ENCODE measurements around the gene UBR2. TPM values are rescaled to one million over a fixed set of nuclear protein-coding genes. Genes with fewer than 3 reads are reported as not detected.
"Not testable (repeated sequence)": the region's sequence is repeated elsewhere in the genome, so short reads cannot be mapped to it uniquely, and the experiment has no call there.

UBR2 gene
- total RNA-seq, 4 donors from 2014 or later: 15.9 to 52.7 (median 49.4) TPM

DNA sequence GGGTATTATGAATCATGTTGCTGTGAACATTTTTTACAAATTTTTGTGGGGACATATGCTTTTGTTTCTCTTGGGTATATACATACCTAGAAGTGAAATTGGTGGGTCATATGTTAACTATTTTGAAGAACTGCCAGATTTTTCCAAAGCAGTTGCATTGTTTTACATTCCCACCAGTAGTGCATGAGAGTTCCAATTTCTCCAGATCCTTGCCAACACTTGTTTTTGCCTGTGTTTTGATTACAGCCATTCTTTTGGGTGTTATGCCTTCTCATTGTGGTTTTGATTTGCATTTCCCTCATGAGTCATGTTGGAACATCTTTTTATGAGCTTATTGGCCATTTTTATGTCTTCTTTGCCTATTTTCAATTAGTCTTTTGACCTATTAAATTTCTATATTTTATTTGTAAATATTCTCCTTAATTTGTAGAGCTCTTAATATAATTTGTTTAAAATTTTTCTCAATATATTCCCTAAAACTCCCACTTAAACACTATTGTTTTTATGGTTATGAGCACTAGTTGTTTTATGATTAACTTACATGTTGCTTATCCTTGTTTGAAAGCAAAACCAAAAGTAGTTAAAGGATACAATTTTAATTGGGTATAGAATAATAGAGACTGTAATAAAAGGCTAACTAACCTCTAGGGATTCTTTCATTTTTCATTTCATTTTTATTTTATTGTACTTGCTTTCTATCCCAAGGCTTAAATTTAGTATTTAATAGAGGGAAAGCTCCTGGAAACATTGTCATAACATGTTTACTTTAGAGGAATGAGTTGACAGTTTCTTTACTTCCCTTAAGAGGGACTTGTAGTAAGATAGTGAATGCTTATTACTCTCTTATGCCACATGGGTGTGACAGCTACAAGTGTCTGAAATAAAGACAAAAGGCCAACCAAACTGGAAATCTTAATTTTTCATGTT lies 5.5 kb downstream of the UBR2 start:
- H3K4me3 ChIP-seq: peak overlapping the region in 1 of 4 donors; percentile 0
- H3K4me1 ChIP-seq: peaks cover 35 to 74% (median 47%) of the 10 kb centered on the region in 4 donors
- no peak for DNase-seq
- intact Hi-C loops (cut with DNase I; ENCODE audit: low total_unique reads) (no loop called here), in situ Hi-C loops (cut with MboI; ENCODE audit: low pct_ligation_motif_present in 1 of 4, low pct_unique_long_range_greater_than_20kb in 1 of 4, low sequenced_read_pairs in 3 of 4) (no loop called here)
- no peaks in the 10 kb centered on the region for H3K9me3 ChIP-seq
- TF ChIP-seq, protein P1, sequence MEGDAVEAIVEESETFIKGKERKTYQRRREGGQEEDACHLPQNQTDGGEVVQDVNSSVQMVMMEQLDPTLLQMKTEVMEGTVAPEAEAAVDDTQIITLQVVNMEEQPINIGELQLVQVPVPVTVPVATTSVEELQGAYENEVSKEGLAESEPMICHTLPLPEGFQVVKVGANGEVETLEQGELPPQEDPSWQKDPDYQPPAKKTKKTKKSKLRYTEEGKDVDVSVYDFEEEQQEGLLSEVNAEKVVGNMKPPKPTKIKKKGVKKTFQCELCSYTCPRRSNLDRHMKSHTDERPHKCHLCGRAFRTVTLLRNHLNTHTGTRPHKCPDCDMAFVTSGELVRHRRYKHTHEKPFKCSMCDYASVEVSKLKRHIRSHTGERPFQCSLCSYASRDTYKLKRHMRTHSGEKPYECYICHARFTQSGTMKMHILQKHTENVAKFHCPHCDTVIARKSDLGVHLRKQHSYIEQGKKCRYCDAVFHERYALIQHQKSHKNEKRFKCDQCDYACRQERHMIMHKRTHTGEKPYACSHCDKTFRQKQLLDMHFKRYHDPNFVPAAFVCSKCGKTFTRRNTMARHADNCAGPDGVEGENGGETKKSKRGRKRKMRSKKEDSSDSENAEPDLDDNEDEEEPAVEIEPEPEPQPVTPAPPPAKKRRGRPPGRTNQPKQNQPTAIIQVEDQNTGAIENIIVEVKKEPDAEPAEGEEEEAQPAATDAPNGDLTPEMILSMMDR (IDR thresholded peaks at IDR 0.05): peak in 1 of 5 experiments; percentile 10
- no peak for TF ChIP-seq POLR2A (IDR thresholded peaks at IDR 0.05)
- H3K27ac ChIP-seq: peak overlapping the region; percentile 48 to 70 (median 58)
- peaks cover 0 to 9% (median 3%) of the 10 kb centered on the region in 4 donors for H3K36me3 ChIP-seq
- no peaks in the 10 kb centered on the region for H3K27me3 ChIP-seq

DNA sequence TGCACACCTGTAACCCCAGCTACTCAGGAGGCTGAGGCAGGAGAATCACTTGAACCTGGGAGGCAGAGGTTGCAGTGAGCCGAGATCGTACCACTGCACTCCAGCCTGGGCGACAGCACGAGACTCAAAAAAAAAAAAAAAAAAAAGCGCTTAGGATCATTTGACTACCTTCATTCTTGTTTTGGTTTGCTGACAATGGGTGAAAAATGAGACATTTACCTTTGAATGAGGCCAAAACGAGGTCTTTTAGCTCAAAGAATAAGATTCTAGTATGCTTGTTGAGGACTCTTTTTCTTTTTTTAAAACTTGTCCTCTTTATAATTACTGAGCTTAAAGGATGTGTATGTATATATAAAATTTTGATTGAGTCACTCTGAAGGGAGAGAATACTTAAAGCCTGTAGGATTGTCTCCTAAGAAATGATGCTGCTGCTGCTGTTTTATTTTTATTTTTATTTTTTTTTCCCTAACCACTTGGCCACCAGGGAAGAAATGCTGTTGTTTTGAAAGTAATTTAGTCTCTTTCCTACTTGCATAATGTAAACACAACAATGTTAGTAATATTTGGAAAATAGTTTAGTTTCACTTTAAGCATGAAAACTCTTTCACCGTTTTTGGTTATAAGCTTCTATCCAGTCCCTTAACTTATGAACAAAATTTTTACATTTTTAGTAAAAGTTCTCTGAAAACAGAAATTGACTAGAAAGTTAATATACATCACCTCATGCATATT lies 7.9 kb downstream of the UBR2 start:
- peaks cover 0 to 20% (median 7%) of the 10 kb centered on the region in 4 donors for H3K36me3 ChIP-seq
- intact Hi-C loops (cut with DNase I; ENCODE audit: low total_unique reads): no loop called here
- TF ChIP-seq, protein P1 (IDR thresholded peaks at IDR 0.05): peak in 1 of 5 experiments; percentile 10
- TF ChIP-seq POLR2AphosphoS5 (IDR thresholded peaks at IDR 0.05) (no peak), POLR2A (IDR thresholded peaks at IDR 0.05) (no peak)
- H3K4me1 ChIP-seq: peaks cover 21 to 62% (median 39%) of the 10 kb centered on the region in 4 donors
- no peaks in the 10 kb centered on the region for H3K27me3 ChIP-seq
- peak overlapping the region in 3 of 4 donors; percentile 5 to 26 (median 24) for H3K27ac ChIP-seq
- in situ Hi-C loops (cut with MboI; ENCODE audit: low pct_ligation_motif_present in 1 of 4, low pct_unique_long_range_greater_than_20kb in 1 of 4, low sequenced_read_pairs in 3 of 4): no loop called here
- WGBS, 2 donors (ENCODE audit: low coverage in 1 of 2): 65 to 78% methylated on average over 7 of the region's 7 CpGs
- no peak for DNase-seq
- no peaks in the 10 kb centered on the region for H3K9me3 ChIP-seq
- H3K4me3 ChIP-seq: peak overlapping the region in 1 of 4 donors; percentile 5

DNA sequence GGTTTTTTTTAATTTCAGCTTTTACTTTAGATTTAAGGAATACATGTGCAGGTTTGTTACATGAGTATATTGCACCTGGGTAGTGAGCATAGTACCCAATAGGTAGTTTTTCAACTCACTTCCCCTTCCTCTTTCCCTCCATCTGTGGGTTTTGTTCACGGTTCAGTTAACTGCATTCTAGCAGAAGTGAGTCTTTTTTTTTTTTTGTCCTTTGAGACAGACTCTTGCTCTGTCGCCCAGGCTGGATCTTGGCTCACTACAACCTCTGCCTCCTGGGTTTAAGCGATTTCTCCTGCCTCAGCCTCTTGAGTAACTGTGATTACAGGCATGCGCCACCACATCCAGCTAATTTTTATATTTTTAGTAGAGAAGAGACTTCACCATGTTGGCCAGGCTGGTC lies 8.7 kb downstream of the UBR2 start:
- intact Hi-C loops (cut with DNase I; ENCODE audit: low total_unique reads) (no loop called here), in situ Hi-C loops (cut with MboI; ENCODE audit: low pct_ligation_motif_present in 1 of 4, low pct_unique_long_range_greater_than_20kb in 1 of 4, low sequenced_read_pairs in 3 of 4) (no loop called here)
- H3K9me3 ChIP-seq: no peaks in the 10 kb centered on the region
- peak overlapping the region in 1 of 4 donors; percentile 5 for H3K27ac ChIP-seq
- H3K4me3 ChIP-seq: no peak overlapping the region
- WGBS, 2 donors (ENCODE audit: low coverage in 1 of 2): 39 to 56% methylated on average over 3 to 4 of the region's 4 CpGs
- DNase-seq: no peak
- H3K36me3 ChIP-seq: peaks cover 0 to 20% (median 7%) of the 10 kb centered on the region in 4 donors
- TF ChIP-seq, protein P1 (IDR thresholded peaks at IDR 0.05): no peak
- TF ChIP-seq POLR2AphosphoS5 (IDR thresholded peaks at IDR 0.05) (no peak), EP300 (IDR thresholded peaks at IDR 0.05; ENCODE audit: low read depth) (no peak), POLR2A (IDR thresholded peaks at IDR 0.05) (no peak)
- H3K27me3 ChIP-seq: no peaks in the 10 kb centered on the region
- H3K4me1 ChIP-seq: peaks cover 15 to 57% (median 33%) of the 10 kb centered on the region in 4 donors

DNA sequence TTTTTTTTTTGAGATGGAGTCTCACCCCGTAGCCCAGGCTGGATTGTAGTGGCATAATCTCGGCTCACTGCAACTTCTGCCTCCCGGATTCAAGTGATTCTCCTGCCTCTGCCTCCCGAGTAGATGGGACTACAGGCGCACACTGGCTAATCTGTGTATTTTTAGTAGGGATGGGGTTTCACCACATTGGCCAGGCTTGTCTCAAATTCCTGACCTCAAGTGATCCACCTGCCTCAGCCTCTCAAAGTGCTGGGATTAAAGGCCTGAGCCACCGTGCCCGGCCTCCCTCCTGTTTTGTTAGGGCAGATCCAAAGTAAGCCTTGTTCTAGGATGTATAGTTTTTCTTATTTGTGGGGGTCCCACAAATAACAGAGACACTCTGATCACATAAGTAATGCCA lies 12.7 kb downstream of the UBR2 start:
- 95% methylated on average over 4 to 7 of the region's 7 CpGs for WGBS, 2 donors (ENCODE audit: low coverage in 1 of 2)

More for the DNA sequence above, 12.7 kb downstream of the UBR2 start:
- peaks cover 0 to 23% (median 10%) of the 10 kb centered on the region in 4 donors for H3K4me1 ChIP-seq
- H3K4me3 ChIP-seq; H3K27ac ChIP-seq; H3K9me3 ChIP-seq; intact Hi-C loops (cut with DNase I; ENCODE audit: low total_unique reads); DNase-seq; H3K27me3 ChIP-seq; in situ Hi-C loops (cut with MboI; ENCODE audit: low pct_ligation_motif_present in 1 of 4, low pct_unique_long_range_greater_than_20kb in 1 of 4, low sequenced_read_pairs in 3 of 4): not testable (repeated sequence)
- peaks cover 0 to 20% (median 9%) of the 10 kb centered on the region in 4 donors for H3K36me3 ChIP-seq
